Kidney (tissue), 14 donors: ENCODE data around the gene DEPDC1B. TPM values are rescaled to one million over a fixed set of nuclear protein-coding genes. Genes with fewer than 3 reads are reported as not detected.

Source experiments
- DNase-seq, 5 donors: peaks; one replicate each; pipeline ENCODE4 v3.0.0-alpha.2; 2013 to 2020
- FAIRE-seq: peaks from 2 replicates; lab custom pipeline; 2012; peaks lifted over from hg19 to GRCh38; lab: Jason Lieb, UNC
- H3K27ac ChIP-seq, 2 donors: one replicate each; pipeline ENCODE4 v1.7.0; 2013; ENCODE audit warnings: low read depth in 2 of 2, low read length in 2 of 2, inconsistent platforms in 1 of 2
- H3K27me3 ChIP-seq: one replicate; pipeline ENCODE4 v1.7.1; 2013; ENCODE audit warnings: low read length, inconsistent platforms; ENCODE audit not compliant: control insufficient read depth, insufficient read depth
- H3K36me3 ChIP-seq, 3 donors: one replicate each; pipeline versions ENCODE4 v1.7.0 to v1.7.1; 2013; ENCODE audit warnings: low read length in 3 of 3, control low read depth in 1 of 3, inconsistent platforms in 1 of 3; ENCODE audit not compliant: insufficient read depth in 3 of 3, control insufficient read depth in 2 of 3
- H3K4me1 ChIP-seq, 3 donors: one replicate each; pipeline versions ENCODE4 v1.7.0 to v1.7.1; 2013; ENCODE audit warnings: low read length in 3 of 3, inconsistent platforms in 1 of 3, low read depth in 1 of 3; ENCODE audit not compliant: control insufficient read depth in 2 of 3, insufficient read depth in 2 of 3
- H3K4me3 ChIP-seq, 3 donors: one replicate each; pipeline versions ENCODE4 v1.7.0 to v1.8.1; 2013; ENCODE audit warnings: low read length in 3 of 3, control low read depth in 1 of 3, inconsistent platforms in 1 of 3
- H3K9ac ChIP-seq, 3 donors: one replicate each; pipeline versions ENCODE4 v1.7.0 to v1.7.1; 2013; ENCODE audit warnings: low read length in 3 of 3, control low read depth in 1 of 3, inconsistent platforms in 1 of 3
- H3K9me3 ChIP-seq, 3 donors: one replicate each; pipeline versions ENCODE4 v1.7.0 to v1.7.1; 2013; ENCODE audit warnings: low read length in 3 of 3, control low read depth in 1 of 3, inconsistent platforms in 1 of 3; ENCODE audit not compliant: control insufficient read depth in 2 of 3, insufficient read depth in 1 of 3
- intact Hi-C: fragments of 100-400 bp; cut with DNase I; formaldehyde crosslinking; loops from one replicate; pipeline ENCODE4 v1.11.1; 2022
- polyA plus RNA-seq: library from polyadenylated mRNA; stranded (reverse); fragments of 350-450 nt; fragmentation: Illumina TruSeq; extraction: RNeasy Lipid Tissue Mini Kit (QIAGEN cat#74804); gene quantifications from one replicate; pipeline ENCODE4 v1.2.3, GENCODE V29; 2014; ENCODE audit warnings: low read depth, low replicate concordance; ENCODE audit not compliant: insufficient read depth
- total RNA-seq: library from RNA; stranded (reverse); fragmentation: NEBNext Ultra II Directional; extraction: Animal tissue kit (Norgen Biotek cat#: 25700); gene quantifications from one replicate; pipeline ENCODE4 v1.2.1, GENCODE V29; 2021
- TF ChIP-seq, protein P1 (sequence below): IDR thresholded peaks from 3 replicates; pipeline ENCODE4 v1.5.1; 2012; ENCODE audit warnings: mild to moderate bottlenecking, moderate library complexity, borderline replicate concordance; ENCODE audit not compliant: insufficient read depth; ENCODE audit errors: extremely low read depth
- donor health status: control.
- donor health status: control.
- donor health status: control.
- donor health status: control.
- donor health status: control.
- donor health status: DM: yes; HTN: yes; CAD: no.
- donor health status: Normal renal cell carcinoma (clear cell type).

DEPDC1B gene
- total and polyA plus RNA-seq, 2 donors from 2014 or later = 0.50 to 5.2 TPM

DNA sequence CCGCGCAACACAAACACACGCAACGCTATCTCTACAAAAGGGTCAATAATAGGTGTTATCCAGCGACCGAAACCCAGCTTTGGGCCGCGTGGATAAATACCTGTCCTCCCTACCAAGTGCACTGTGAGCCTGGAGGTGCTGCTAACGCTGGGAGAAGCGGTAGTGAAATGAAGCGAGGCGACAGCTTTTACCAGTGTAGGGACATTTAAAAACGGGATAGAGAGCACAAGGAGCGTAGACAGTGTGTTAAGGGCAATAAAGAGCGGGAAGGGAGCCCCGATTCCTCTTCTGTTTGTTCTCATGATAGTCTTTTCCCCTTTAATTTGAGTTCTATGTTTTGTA, 421 bp upstream of the DEPDC1B start:
- no peak for FAIRE-seq
- Histone ChIP-seq H3K36me3 (no peaks in the 10 kb centered on the region), H3K27me3 (no peaks in the 10 kb centered on the region), H3K9ac (peak overlapping the region; percentile 52 to 86 (median 86)), H3K4me3 (peak overlapping the region; percentile 68 to 96 (median 95)), H3K9me3 (no peaks in the 10 kb centered on the region), H3K27ac (peak overlapping the region; percentile 51 to 61), H3K4me1 (peaks cover 0 to 5% (median 0%) of the 10 kb centered on the region in 3 donors)
- intact Hi-C loops = no loop called here
- TF ChIP-seq, protein P1, sequence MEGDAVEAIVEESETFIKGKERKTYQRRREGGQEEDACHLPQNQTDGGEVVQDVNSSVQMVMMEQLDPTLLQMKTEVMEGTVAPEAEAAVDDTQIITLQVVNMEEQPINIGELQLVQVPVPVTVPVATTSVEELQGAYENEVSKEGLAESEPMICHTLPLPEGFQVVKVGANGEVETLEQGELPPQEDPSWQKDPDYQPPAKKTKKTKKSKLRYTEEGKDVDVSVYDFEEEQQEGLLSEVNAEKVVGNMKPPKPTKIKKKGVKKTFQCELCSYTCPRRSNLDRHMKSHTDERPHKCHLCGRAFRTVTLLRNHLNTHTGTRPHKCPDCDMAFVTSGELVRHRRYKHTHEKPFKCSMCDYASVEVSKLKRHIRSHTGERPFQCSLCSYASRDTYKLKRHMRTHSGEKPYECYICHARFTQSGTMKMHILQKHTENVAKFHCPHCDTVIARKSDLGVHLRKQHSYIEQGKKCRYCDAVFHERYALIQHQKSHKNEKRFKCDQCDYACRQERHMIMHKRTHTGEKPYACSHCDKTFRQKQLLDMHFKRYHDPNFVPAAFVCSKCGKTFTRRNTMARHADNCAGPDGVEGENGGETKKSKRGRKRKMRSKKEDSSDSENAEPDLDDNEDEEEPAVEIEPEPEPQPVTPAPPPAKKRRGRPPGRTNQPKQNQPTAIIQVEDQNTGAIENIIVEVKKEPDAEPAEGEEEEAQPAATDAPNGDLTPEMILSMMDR = no peak
- DNase-seq = peak in 2 of 5 donors; percentile 66 to 80

DNA sequence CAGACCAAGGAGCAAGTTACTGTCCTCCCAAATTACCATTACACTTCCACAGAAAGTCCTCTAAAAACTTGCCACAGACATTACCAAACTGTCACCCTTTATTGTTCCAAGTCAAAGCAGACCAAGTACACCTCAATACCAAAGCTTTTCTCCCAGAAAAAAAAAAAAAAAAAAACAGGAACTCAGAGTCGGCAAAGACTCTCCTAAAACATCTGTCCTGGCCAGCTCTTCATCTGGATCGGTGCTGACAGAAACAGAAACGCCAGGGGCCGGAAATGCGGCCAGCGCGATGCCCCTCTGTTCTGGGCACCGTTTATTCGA, 718 bp downstream of the DEPDC1B start:
- Histone ChIP-seq H3K4me1 (peaks cover 0 to 5% (median 0%) of the 10 kb centered on the region in 3 donors), H3K4me3 (peak overlapping the region; percentile 68 to 96 (median 95)), H3K27me3 (no peaks in the 10 kb centered on the region), H3K36me3 (no peaks in the 10 kb centered on the region), H3K9ac (peak overlapping the region; percentile 49 to 86 (median 86)), H3K9me3 (no peaks in the 10 kb centered on the region), H3K27ac (no peak overlapping the region)
- no peak for DNase-seq
- TF ChIP-seq, protein P1 = no peak
- intact Hi-C loops = no loop called here
- FAIRE-seq = no peak

DNA sequence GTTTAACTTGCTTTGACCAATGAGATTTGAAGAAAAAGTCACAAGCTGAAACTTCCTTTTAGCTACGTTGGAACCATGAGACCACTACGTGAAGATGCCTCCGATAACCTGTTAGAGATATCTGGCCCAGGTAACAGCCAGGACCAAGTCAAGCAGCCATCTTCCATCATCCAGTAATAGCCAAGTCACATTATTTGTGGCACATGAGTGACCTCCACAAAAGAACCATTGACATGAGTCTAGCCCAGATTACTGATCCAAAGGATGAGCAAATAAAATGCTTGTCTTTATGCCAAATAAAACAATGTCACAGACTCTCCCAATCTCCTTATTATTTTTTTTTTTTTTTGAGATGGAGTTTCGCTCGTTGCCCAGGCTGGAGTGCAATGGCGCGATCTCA, 1.6 kb downstream of the DEPDC1B start:
- Histone ChIP-seq H3K4me1 (peaks cover 0 to 5% (median 0%) of the 10 kb centered on the region in 3 donors), H3K9me3 (no peaks in the 10 kb centered on the region), H3K4me3 (no peak overlapping the region), H3K27me3 (no peaks in the 10 kb centered on the region), H3K36me3 (no peaks in the 10 kb centered on the region), H3K9ac (no peak overlapping the region), H3K27ac (no peak overlapping the region)
- no peak for DNase-seq
- TF ChIP-seq, protein P1 = no peak
- intact Hi-C loops = no loop called here
- FAIRE-seq = no peak

DNA sequence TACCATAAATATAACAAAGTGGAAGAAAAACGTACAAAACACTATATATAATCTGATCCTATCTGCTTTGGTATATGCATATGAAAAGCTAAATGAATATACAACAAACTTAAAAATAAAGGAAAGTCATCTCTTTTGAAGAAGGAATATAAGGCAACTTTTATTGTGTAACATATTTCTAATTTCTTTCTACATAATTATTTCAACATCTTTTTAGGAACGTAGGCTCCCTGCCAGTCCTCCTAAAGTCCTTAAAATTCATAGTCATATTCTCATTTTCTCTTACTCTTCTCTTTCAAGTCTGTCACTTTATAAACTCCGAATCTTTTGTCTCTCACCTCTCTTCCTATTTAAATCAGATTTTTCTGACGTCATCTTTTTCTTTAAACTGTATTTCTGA, 9.6 kb downstream of the DEPDC1B start:
- no peak overlapping the region for H3K4me3 ChIP-seq
- TF ChIP-seq, protein P1 = no peak
- DNase-seq = no peak
- H3K36me3 ChIP-seq = no peaks in the 10 kb centered on the region
- H3K4me1 ChIP-seq = no peaks in the 10 kb centered on the region
- H3K9me3 ChIP-seq = no peaks in the 10 kb centered on the region
- no peak overlapping the region for H3K27ac ChIP-seq
- intact Hi-C loops = no loop called here
- no peak for FAIRE-seq
- no peak overlapping the region for H3K9ac ChIP-seq
- H3K27me3 ChIP-seq = no peaks in the 10 kb centered on the region
